ENCODE data around the gene DNAAF3. TPM values are rescaled to one million over a fixed set of nuclear protein-coding genes. Genes with fewer than 3 reads are reported as not detected.

The DNAAF3 gene
- total RNA-seq, 2 donors from 2014 or later = 1.6 TPM

DNA sequence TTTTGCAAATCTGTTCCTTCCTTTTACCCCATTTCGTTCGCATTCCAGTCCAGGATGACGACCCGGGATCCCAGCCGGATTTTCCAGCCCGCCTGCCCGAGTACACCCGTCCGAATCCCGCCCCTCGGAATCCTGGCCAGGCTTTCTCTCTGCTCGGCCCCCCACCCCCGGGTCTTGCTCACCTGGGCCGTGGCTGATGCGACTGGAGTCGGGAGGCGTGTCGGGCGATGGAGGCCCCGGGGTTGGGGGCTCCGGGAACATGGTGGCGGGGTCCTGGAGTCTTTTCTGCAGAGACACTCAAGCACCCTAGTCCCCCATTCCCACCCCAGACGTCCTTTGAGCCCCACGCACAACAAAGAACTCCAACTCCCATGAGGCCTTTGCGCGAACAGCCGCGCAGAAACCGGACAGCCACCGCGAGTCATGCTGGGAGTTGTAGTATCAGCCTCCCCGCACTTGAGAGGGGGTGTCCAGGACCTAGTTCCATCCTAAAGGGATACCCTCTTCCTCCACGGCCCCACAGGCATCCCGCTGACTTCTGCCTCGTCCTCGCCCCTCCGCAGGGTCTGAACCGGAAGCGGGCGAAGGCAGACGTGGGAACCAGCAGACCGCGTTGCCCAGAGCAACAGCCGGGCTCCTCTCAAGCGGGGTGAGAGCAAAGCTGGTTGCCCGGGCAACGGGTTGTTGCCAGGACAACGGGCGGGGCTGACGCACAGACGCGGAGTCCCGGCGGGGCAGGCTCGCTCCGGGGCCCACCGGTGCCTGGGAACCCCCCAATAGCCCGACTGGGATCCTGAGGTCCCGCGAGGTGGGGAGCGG is 12.6 kb upstream of the DNAAF3 start:
- Histone ChIP-seq H3K4me3 (no peak overlapping the region), H3K27me3 (peaks cover 0 to 53% of the 10 kb centered on the region in 2 donors), H3K4me1 (peaks cover 18% of the 10 kb centered on the region), H3K9me3 (no peaks in the 10 kb centered on the region), H3K36me3 (replicated peaks in 1 of 2; ENCODE audit: insufficient read depth in 1 of 2, low read depth in 2 of 2) (no peaks in the 10 kb centered on the region), H3K27ac (no peak overlapping the region)
- ATAC-seq = peak; percentile 77
- intact Hi-C loops (cut with DNase I) = no loop called here
- DNase-seq = peak; percentile 76 to 84 (median 82)
- TF ChIP-seq, protein P1, sequence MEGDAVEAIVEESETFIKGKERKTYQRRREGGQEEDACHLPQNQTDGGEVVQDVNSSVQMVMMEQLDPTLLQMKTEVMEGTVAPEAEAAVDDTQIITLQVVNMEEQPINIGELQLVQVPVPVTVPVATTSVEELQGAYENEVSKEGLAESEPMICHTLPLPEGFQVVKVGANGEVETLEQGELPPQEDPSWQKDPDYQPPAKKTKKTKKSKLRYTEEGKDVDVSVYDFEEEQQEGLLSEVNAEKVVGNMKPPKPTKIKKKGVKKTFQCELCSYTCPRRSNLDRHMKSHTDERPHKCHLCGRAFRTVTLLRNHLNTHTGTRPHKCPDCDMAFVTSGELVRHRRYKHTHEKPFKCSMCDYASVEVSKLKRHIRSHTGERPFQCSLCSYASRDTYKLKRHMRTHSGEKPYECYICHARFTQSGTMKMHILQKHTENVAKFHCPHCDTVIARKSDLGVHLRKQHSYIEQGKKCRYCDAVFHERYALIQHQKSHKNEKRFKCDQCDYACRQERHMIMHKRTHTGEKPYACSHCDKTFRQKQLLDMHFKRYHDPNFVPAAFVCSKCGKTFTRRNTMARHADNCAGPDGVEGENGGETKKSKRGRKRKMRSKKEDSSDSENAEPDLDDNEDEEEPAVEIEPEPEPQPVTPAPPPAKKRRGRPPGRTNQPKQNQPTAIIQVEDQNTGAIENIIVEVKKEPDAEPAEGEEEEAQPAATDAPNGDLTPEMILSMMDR (IDR thresholded peaks at IDR 0.05) = no peak
- peak in 1 of 3 donors; percentile 11 for TF ChIP-seq POLR2A (IDR thresholded peaks at IDR 0.05)
- WGBS, 2 donors = 5 to 10% methylated on average over 14 to 60 of the region's 61 CpGs

DNA sequence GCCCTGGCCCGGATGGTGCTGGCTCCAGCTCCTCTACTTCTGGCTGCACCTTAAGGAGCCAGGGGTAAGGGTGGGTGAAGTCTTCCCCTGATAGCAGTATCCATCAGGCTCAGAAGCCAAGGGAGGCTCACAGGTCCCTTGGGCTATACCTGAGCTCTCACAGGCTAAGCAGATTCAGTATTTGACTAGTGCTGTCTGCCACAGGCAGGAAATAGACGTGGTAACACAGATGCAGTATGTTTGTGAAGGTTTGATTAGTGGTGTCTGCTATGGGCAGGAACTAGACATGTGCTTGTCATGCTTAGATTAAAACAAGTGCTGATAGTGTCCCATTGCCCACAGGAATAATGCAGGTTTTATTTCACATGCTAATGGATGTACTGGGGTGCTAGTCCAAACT is 9.7 kb upstream of the DNAAF3 start:
- TF ChIP-seq POLR2A (IDR thresholded peaks at IDR 0.05) = no peak
- TF ChIP-seq, protein P1 (IDR thresholded peaks at IDR 0.05) = no peak
- 21 to 25% methylated on average over 2 of the region's 2 CpGs for WGBS, 2 donors
- DNase-seq = no peak
- H3K27me3 ChIP-seq = peaks cover 0 to 69% of the 10 kb centered on the region in 2 donors
- peaks cover 26% of the 10 kb centered on the region for H3K4me1 ChIP-seq
- intact Hi-C loops (cut with DNase I) = no loop called here
- no peak overlapping the region for H3K4me3 ChIP-seq
- no peak for ATAC-seq
- H3K9me3 ChIP-seq = no peaks in the 10 kb centered on the region
- H3K27ac ChIP-seq = no peak overlapping the region
- H3K36me3 ChIP-seq (replicated peaks in 1 of 2; ENCODE audit: insufficient read depth in 1 of 2, low read depth in 2 of 2) = no peaks in the 10 kb centered on the region

DNA sequence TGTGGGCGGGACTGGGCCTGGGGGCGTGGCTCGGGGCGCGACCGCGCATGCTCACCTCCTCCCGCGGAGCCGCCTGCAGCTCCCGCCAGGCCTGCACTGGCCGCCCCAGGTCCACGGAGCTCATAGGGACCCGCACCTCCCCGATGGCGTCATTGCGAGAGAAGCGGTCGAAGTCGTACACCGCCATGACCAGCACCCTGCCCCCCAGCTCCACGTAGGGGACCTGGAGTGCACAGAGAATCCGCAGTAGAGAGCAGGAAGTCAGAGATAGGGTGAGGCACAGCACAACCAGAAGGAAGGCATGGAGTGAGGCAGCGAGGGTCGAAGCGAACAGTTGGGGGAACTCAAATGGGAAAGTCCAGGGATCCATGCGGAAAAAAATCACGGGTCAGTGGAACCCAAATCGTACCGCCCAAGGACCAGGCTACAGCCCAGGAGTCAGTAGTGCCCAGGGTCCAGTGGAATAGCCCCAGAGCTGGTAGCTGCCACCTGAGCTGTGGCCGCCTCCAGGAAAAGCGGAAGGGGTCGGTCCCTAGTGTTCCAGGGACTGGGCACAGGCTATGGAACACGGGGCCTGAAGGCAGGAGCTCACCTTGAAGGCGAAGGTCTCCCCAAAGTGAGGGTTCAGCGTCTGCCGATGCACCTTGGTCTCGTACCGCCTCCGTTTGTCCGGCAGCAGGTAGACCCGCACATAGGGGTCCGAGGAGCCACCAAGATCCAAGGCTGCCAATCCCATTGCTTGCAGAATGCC is 8.9 kb upstream of the DNAAF3 start:
- Histone ChIP-seq H3K4me1 (peaks cover 24% of the 10 kb centered on the region), H3K27me3 (peaks cover 0 to 61% of the 10 kb centered on the region in 2 donors), H3K27ac (no peak overlapping the region), H3K4me3 (no peak overlapping the region), H3K36me3 (replicated peaks in 1 of 2; ENCODE audit: insufficient read depth in 1 of 2, low read depth in 2 of 2) (no peaks in the 10 kb centered on the region), H3K9me3 (no peaks in the 10 kb centered on the region)
- no peak for ATAC-seq
- TF ChIP-seq, protein P1 (IDR thresholded peaks at IDR 0.05) = no peak
- no peak for TF ChIP-seq POLR2A (IDR thresholded peaks at IDR 0.05)
- 43 to 53% methylated on average over 21 to 43 of the region's 43 CpGs for WGBS, 2 donors
- intact Hi-C loops (cut with DNase I) = no loop called here
- no peak for DNase-seq

DNA sequence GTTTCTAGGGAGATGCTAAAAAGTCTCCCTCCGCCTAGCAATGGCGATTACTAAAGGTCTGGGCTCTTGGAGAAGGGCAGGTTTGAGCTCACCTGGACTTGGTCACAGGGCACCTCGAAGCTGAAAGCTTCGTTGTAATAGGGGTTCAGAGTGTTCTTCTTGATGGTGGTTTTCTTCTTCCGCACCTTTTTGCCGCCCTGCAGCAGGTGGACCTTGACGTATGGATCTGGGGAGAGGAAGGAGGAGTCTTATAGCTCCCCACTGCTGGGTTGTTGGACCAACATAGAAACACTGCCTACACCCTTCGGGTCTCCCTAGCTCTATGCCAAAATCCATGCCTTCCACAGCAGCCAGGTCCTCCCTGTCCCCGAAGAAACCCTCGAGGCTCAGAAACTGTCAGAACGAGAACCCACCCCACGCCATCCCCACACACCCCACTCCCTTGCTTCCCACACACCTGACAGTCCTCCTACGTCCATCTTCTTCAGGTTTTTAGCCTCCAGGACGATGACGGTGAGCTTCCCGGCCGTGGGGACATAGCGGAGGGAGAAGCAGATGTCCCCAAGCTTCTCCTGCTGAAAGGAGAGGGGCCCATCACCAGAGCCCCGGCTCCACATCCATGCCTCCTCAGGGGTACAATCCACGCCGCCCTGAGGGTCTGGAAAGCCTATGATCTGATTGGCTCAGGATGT is 8.2 kb upstream of the DNAAF3 start:
- TF ChIP-seq, protein P1 (IDR thresholded peaks at IDR 0.05) = no peak
- TF ChIP-seq POLR2A (IDR thresholded peaks at IDR 0.05) = no peak
- DNase-seq (no peak), ATAC-seq (no peak)
- H3K27me3 ChIP-seq = peaks cover 0 to 54% of the 10 kb centered on the region in 2 donors
- H3K9me3 ChIP-seq = no peaks in the 10 kb centered on the region
- 46 to 59% methylated on average over 13 to 21 of the region's 21 CpGs for WGBS, 2 donors
- H3K4me3 ChIP-seq = no peak overlapping the region
- H3K27ac ChIP-seq = no peak overlapping the region
- H3K36me3 ChIP-seq (replicated peaks in 1 of 2; ENCODE audit: insufficient read depth in 1 of 2, low read depth in 2 of 2) = no peaks in the 10 kb centered on the region
- intact Hi-C loops (cut with DNase I) = no loop called here
- peaks cover 17% of the 10 kb centered on the region for H3K4me1 ChIP-seq
